ENCODE data around the gene CCDC28A. TPM values are rescaled to one million over a fixed set of nuclear protein-coding genes. Genes with fewer than 3 reads are reported as not detected.

CCDC28A gene
- total RNA-seq, 1 experiment from 2014 or later, result 12.3 TPM

GRCh38 chr6:138734585-138734984 lies 39.0 kb upstream of the CCDC28A start:
- TF ChIP-seq EZH2 (IDR thresholded peaks at IDR 0.05; ENCODE audit: low read depth), result no peak
- TF ChIP-seq CTCF (conservative IDR thresholded peaks at IDR 0.05), result no peak
- Histone ChIP-seq H3K36me3 (ENCODE audit: low read depth) (no peaks in the 10 kb centered on the region), H3K27ac (no peak overlapping the region), H2AFZ (no peak overlapping the region; the same call in 1 of the 2 replicates), H3K79me2 (ENCODE audit: low read depth) (no peaks in the 10 kb centered on the region), H3K4me2 (no peak overlapping the region), H3K4me3 (no peak overlapping the region), H3F3A (ENCODE audit: insufficient read depth, low read depth) (no peaks in the 10 kb centered on the region), H4K20me1 (ENCODE audit: insufficient read depth) (no peaks in the 10 kb centered on the region), H3K9me2 (ENCODE audit: insufficient read depth) (no peaks in the 10 kb centered on the region), H3K9me3 (ENCODE audit: insufficient read depth, low read depth) (no peaks in the 10 kb centered on the region; the same call in 1 of the 2 replicates), H3K4me1 (replicated peaks; ENCODE audit: insufficient read depth) (no peaks in the 10 kb centered on the region), H3K27me3 (ENCODE audit: insufficient read depth, low read depth) (no peaks in the 10 kb centered on the region)
- no peak for DNase-seq
- intact Hi-C loops (cut with micrococcal nuclease; ENCODE audit: unreplicated experiment), result no loop called here
- POLR2A ChIA-PET (ENCODE audit: unreplicated experiment), result no interaction called here
- CTCF ChIA-PET, result no interaction called here
- no TSS peak for BruUV-seq (replicated peaks)

DNA sequence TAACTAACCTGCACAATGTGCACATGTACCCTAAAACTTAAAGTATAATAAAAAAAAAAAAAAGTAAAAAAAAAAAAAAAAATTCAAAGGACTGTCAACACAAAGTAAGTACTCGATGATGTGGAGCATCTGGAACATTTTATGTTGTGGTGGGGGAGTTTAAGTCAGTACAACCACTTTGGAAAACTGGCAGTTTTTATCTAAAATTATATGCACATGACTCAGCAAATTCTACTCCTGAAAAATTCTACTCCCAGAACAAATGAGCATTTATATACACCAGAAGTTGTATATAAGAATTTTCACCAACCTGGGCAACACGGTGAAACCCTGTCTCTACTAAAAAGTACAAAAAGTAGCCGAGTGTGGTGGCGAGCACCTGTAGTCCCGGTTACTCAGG lies 36.9 kb upstream of the CCDC28A start:
- ChIA-PET POLR2A (ENCODE audit: unreplicated experiment) (no interaction called here), CTCF (no interaction called here)
- Histone ChIP-seq H3K4me2 (no peak overlapping the region), H2AFZ (no peak overlapping the region), H3F3A (ENCODE audit: insufficient read depth, low read depth) (no peaks in the 10 kb centered on the region), H3K79me2 (ENCODE audit: low read depth) (no peaks in the 10 kb centered on the region), H3K27me3 (ENCODE audit: insufficient read depth, low read depth) (no peaks in the 10 kb centered on the region), H3K4me3 (no peak overlapping the region), H3K36me3 (ENCODE audit: low read depth) (no peaks in the 10 kb centered on the region), H3K9me3 (ENCODE audit: insufficient read depth, low read depth) (no peaks in the 10 kb centered on the region; the same call in none of the 2 replicates), H3K27ac (no peak overlapping the region; the same call in 1 of the 2 replicates), H3K9me2 (ENCODE audit: insufficient read depth) (no peaks in the 10 kb centered on the region), H4K20me1 (ENCODE audit: insufficient read depth) (no peaks in the 10 kb centered on the region), H3K4me1 (replicated peaks; ENCODE audit: insufficient read depth) (no peaks in the 10 kb centered on the region)
- no TSS peak for BruUV-seq (replicated peaks)
- no peak for TF ChIP-seq CTCF (conservative IDR thresholded peaks at IDR 0.05)
- TF ChIP-seq EZH2 (IDR thresholded peaks at IDR 0.05; ENCODE audit: low read depth), result no peak
- DNase-seq, result no peak
- intact Hi-C loops (cut with micrococcal nuclease; ENCODE audit: unreplicated experiment), result no loop called here

- Histone ChIP-seq H3K79me2 (ENCODE audit: low read depth) (no peaks in the 10 kb centered on the region), H3K9me2 (ENCODE audit: insufficient read depth) (no peaks in the 10 kb centered on the region), H3K27ac (no peak overlapping the region), H4K20me1 (ENCODE audit: insufficient read depth) (no peaks in the 10 kb centered on the region), H3K36me3 (ENCODE audit: low read depth) (no peaks in the 10 kb centered on the region), H2AFZ (no peak overlapping the region), H3K27me3 (ENCODE audit: insufficient read depth, low read depth) (no peaks in the 10 kb centered on the region), H3K9me3 (ENCODE audit: insufficient read depth, low read depth) (no peaks in the 10 kb centered on the region), H3K4me3 (no peak overlapping the region), H3F3A (ENCODE audit: insufficient read depth, low read depth) (no peaks in the 10 kb centered on the region), H3K4me1 (replicated peaks; ENCODE audit: insufficient read depth) (no peaks in the 10 kb centered on the region), H3K4me2 (no peak overlapping the region)
- TF ChIP-seq CTCF (conservative IDR thresholded peaks at IDR 0.05) (no peak), EZH2 (IDR thresholded peaks at IDR 0.05; ENCODE audit: low read depth) (no peak)
- DNase-seq, result no peak
- CTCF ChIA-PET, result no interaction called here
- POLR2A ChIA-PET (ENCODE audit: unreplicated experiment), result no interaction called here
- intact Hi-C loops (cut with micrococcal nuclease; ENCODE audit: unreplicated experiment), result no loop called here
- no TSS peak for BruUV-seq (replicated peaks)
Observed at GRCh38 chr6:138752017-138752416, 21.6 kb upstream of the CCDC28A start.

Data from PC-9 (cell line).